Tibial nerve (tissue), 3 donors: ENCODE results near the gene SLC17A9.

Source experiments
- CTCF ChIP-seq, 5 experiments: fragments of 200-600 bp in 3 of 5; fragments of 450-650 bp in 2 of 5; sonication (generic) in 3 of 5; IDR thresholded peaks; one replicate each; pipeline ENCODE4 v1.5.1; 2016 to 2019; ENCODE audit warnings: antibody characterized with exemption in 5 of 5, mild to moderate bottlenecking in 3 of 5, moderate library complexity in 2 of 5
- POLR2A ChIP-seq, 2 donors: fragments of 450-650 bp; IDR thresholded peaks; one replicate each; pipeline ENCODE4 v1.6.1; 2017; ENCODE audit warnings: antibody characterized with exemption in 2 of 2, mild to moderate bottlenecking in 2 of 2, moderate library complexity in 2 of 2

- TF ChIP-seq CTCF (IDR thresholded peaks at IDR 0.05), result no peak
- peak in 1 of 2 donors; percentile 31 for TF ChIP-seq POLR2A (IDR thresholded peaks at IDR 0.05)
Measured at GRCh38 chr20:62953839-62954703, 1.6 kb downstream of the SLC17A9 start.
